Mesothelial cell of epicardium (in vitro differentiated cells): ENCODE measurements around the gene ADARB2. TPM values are rescaled to one million over a fixed set of nuclear protein-coding genes. Genes with fewer than 3 reads are reported as not detected.

Source experiments
- DNase-seq, 2 experiments: peaks; one replicate each; pipeline ENCODE4 v3.0.0; 2021; ENCODE audit warnings: low spot score in 2 of 2; ENCODE audit not compliant: unreplicated experiment in 2 of 2
- H3K27ac Mint-ChIP-seq: 2 replicates; pipeline ENCODE4 v1.8.0; 2021; ENCODE audit warnings: mixed read lengths
- H3K27me3 Mint-ChIP-seq: 2 replicates; pipeline ENCODE4 v1.8.0; 2021; ENCODE audit warnings: low read depth, mixed read lengths
- H3K36me3 Mint-ChIP-seq: 2 replicates; pipeline ENCODE4 v1.8.0; 2021; ENCODE audit warnings: mixed read lengths
- H3K4me1 Mint-ChIP-seq: 2 replicates; pipeline ENCODE4 v1.8.0; 2021; ENCODE audit warnings: mixed read lengths
- H3K4me3 Mint-ChIP-seq: 2 replicates; pipeline ENCODE4 v1.8.0; 2021; ENCODE audit warnings: mild to moderate bottlenecking, moderate library complexity, mixed read lengths
- H3K9me3 Mint-ChIP-seq: 2 replicates; pipeline ENCODE4 v1.8.0; 2021; ENCODE audit warnings: mixed read lengths
- total RNA-seq: library from RNA; stranded (reverse); gene quantifications from 3 replicates; pipeline ENCODE4 v1.2.1, GENCODE V29; 2021
- TF ChIP-seq, protein P1 (sequence below): fragments of 200-600 bp; sonication (generic); IDR thresholded peaks from one replicate; pipeline ENCODE4 v1.5.0; 2021; ENCODE audit warnings: antibody characterized with exemption; ENCODE audit not compliant: unreplicated experiment

ADARB2 gene
- total RNA-seq, 1 donor from 2014 or later = 0.38 TPM

DNA sequence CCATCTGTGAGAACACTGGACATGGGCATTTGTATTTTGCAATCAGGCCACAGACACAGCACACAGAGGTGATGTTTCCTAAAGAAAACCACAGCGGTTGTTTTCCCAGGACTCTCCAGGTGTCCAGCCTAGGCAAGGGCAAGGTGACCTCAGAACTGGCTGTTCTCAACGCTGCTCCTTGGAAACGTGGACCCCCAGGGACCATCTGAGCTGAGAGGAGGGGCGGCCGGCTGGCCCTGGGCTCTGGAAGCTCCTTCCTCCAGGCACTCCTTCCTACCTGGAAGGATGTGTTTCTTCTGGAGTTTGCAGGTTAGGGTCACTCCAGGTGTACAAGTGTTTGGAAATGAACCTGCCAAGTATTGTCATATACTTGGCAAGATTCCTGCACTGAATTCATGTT, 103.1 kb downstream of the ADARB2 start:
- no peak overlapping the region for H3K27ac Mint-ChIP-seq
- no peak for DNase-seq
- peaks cover 29% of the 10 kb centered on the region for H3K27me3 Mint-ChIP-seq
- TF ChIP-seq, protein P1, sequence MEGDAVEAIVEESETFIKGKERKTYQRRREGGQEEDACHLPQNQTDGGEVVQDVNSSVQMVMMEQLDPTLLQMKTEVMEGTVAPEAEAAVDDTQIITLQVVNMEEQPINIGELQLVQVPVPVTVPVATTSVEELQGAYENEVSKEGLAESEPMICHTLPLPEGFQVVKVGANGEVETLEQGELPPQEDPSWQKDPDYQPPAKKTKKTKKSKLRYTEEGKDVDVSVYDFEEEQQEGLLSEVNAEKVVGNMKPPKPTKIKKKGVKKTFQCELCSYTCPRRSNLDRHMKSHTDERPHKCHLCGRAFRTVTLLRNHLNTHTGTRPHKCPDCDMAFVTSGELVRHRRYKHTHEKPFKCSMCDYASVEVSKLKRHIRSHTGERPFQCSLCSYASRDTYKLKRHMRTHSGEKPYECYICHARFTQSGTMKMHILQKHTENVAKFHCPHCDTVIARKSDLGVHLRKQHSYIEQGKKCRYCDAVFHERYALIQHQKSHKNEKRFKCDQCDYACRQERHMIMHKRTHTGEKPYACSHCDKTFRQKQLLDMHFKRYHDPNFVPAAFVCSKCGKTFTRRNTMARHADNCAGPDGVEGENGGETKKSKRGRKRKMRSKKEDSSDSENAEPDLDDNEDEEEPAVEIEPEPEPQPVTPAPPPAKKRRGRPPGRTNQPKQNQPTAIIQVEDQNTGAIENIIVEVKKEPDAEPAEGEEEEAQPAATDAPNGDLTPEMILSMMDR = no peak
- H3K9me3 Mint-ChIP-seq = no peaks in the 10 kb centered on the region
- H3K36me3 Mint-ChIP-seq = no peaks in the 10 kb centered on the region
- H3K4me3 Mint-ChIP-seq = no peak overlapping the region
- H3K4me1 Mint-ChIP-seq = peaks cover 3% of the 10 kb centered on the region

DNA sequence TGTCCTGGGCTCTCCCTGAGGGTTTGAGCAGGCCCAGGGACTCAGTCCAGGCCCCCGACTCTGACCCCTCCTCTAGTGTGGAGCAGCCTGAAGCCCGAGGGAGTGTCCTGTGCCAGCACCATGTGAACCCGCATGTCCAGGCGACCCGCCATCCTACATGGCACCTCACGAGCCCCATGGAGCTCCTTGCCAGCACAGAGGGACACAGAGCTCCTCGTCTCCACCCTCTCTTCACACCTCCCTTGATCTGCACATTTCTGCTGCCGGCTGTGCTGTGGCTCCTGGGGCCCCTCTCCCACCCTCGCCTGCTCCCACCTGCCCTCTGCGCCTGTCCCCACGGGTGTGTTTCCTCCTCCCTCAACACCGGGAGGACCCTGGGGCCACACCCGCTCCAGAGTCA, 103.5 kb downstream of the ADARB2 start:
- H3K27me3 Mint-ChIP-seq = peaks cover 28% of the 10 kb centered on the region
- no peak for DNase-seq
- H3K4me1 Mint-ChIP-seq = peaks cover 3% of the 10 kb centered on the region
- no peaks in the 10 kb centered on the region for H3K36me3 Mint-ChIP-seq
- TF ChIP-seq, protein P1 = no peak
- H3K27ac Mint-ChIP-seq = no peak overlapping the region
- no peak overlapping the region for H3K4me3 Mint-ChIP-seq
- no peaks in the 10 kb centered on the region for H3K9me3 Mint-ChIP-seq

DNA sequence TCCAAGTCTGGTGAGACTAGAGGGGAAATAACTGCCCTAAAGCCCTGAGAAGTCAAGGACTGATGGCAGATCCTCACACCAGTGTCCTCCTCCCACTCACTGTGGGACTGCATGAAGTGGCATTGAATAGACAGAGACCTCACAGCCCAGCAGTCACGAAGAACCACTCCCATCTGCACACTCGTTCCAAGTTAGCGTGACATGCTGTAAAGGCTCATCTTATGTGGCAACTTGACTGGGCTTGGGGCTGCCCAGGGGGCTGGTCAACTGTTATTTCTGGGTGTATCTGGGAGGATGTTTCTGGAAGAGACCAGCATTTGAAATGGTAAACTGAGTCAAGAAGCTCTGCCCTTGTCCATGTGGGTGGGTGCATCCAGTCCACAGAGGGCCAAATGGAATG, 104.7 kb downstream of the ADARB2 start:
- H3K9me3 Mint-ChIP-seq = no peaks in the 10 kb centered on the region
- TF ChIP-seq, protein P1 = no peak
- peaks cover 16% of the 10 kb centered on the region for H3K27me3 Mint-ChIP-seq
- H3K4me1 Mint-ChIP-seq = peaks cover 3% of the 10 kb centered on the region
- no peaks in the 10 kb centered on the region for H3K36me3 Mint-ChIP-seq
- no peak overlapping the region for H3K27ac Mint-ChIP-seq
- DNase-seq = no peak
- no peak overlapping the region for H3K4me3 Mint-ChIP-seq

DNA sequence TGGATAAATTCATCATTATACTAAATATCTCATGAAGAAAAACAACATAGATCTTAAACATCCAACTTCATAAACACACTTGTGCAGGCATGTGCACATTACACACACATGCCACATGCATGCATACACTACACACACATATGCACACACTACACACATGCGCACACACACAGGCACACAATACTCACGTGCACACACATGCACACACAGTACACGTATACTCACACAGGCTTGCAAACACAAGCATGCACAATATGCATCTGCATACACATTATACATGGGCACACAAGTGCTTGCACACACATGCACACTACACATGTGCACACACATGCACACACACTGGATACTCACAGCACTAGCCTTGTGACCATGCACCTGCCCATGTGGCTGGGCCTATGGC, 105.2 kb downstream of the ADARB2 start:
- Mint-ChIP-seq H3K9me3 (no peaks in the 10 kb centered on the region), H3K36me3 (no peaks in the 10 kb centered on the region)
- TF ChIP-seq, protein P1 = no peak

DNA sequence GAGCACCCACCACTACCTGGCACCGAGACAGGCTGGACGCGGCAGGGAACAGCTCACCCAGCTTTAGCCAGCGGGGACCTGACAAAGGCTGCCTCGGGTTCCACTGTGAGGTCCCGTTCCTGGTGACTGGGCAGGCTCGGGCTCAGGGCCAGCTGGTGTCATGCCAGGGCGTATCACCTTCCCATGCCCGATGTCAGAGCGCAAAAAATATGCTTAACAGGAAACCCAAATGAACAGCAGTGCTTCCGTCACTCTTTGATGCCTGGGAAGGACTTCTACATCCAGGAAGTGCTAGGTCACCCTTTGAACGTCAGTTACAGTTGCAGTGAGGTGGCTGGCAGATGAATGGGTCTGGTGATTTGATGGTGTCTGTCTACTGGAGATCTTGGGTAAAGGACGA, 106.0 kb downstream of the ADARB2 start:
- H3K9me3 Mint-ChIP-seq = no peaks in the 10 kb centered on the region
- DNase-seq = no peak

More for the DNA sequence above, 105.2 kb downstream of the ADARB2 start:
- Mint-ChIP-seq H3K4me1 (peaks cover 3% of the 10 kb centered on the region), H3K27ac (no peak overlapping the region), H3K27me3 (peaks cover 13% of the 10 kb centered on the region), H3K4me3 (no peak overlapping the region)
- no peak for DNase-seq

More for the DNA sequence above, 106.0 kb downstream of the ADARB2 start:
- Mint-ChIP-seq H3K36me3 (no peaks in the 10 kb centered on the region), H3K4me3 (no peak overlapping the region), H3K27ac (no peak overlapping the region), H3K4me1 (peaks cover 3% of the 10 kb centered on the region), H3K27me3 (peaks cover 11% of the 10 kb centered on the region)
- TF ChIP-seq, protein P1 = no peak
